Chondrocyte (in vitro differentiated cells): ENCODE data around the gene TNRC6B. TPM values are rescaled to one million over a fixed set of nuclear protein-coding genes. Genes with fewer than 3 reads are reported as not detected.
"Not testable (repeated sequence)": the region's sequence is repeated elsewhere in the genome, so short reads cannot be mapped to it uniquely, and the experiment has no call there.

Experiments used
- DNase-seq: peaks from one replicate; pipeline ENCODE4 v3.0.0; 2021; ENCODE audit warnings: mixed read lengths, low spot score
- H3K27ac Mint-ChIP-seq: one replicate; pipeline ENCODE4 v1.8.0; 2021; ENCODE audit warnings: mild to moderate bottlenecking, moderate library complexity, mixed read lengths; ENCODE audit not compliant: unreplicated experiment
- H3K27me3 Mint-ChIP-seq: 2 replicates; pipeline ENCODE4 v1.8.0; 2021; ENCODE audit warnings: low read depth, mixed read lengths
- H3K36me3 Mint-ChIP-seq: 2 replicates; pipeline ENCODE4 v1.8.0; 2021; ENCODE audit warnings: low read depth, mixed read lengths
- H3K4me1 Mint-ChIP-seq: 2 replicates; pipeline ENCODE4 v1.8.0; 2021; ENCODE audit warnings: low read depth, mild to moderate bottlenecking, mixed read lengths
- H3K4me3 Mint-ChIP-seq: one replicate; pipeline ENCODE4 v1.8.0; 2021; ENCODE audit warnings: mild to moderate bottlenecking, moderate library complexity, mixed read lengths; ENCODE audit not compliant: unreplicated experiment
- H3K9me3 Mint-ChIP-seq: 2 replicates; pipeline ENCODE4 v1.8.0; 2021; ENCODE audit warnings: low read depth, mixed read lengths
- CTCF ChIP-seq: fragments of 200-600 bp; sonication (generic); IDR thresholded peaks from 2 replicates; pipeline ENCODE4 v1.5.0; 2021; ENCODE audit warnings: antibody characterized with exemption, mild to moderate bottlenecking, moderate library complexity
- total RNA-seq: library from RNA; stranded (reverse); gene quantifications from 3 replicates; pipeline ENCODE4 v1.2.1, GENCODE V29; 2021

The TNRC6B gene
- total RNA-seq, 1 donor from 2014 or later = 30.9 TPM

GRCh38 chr22:40153192-40153591, 24.5 kb upstream of the TNRC6B start:
- no peak overlapping the region for H3K4me3 Mint-ChIP-seq
- no peak for DNase-seq
- no peaks in the 10 kb centered on the region for H3K36me3 Mint-ChIP-seq
- H3K27me3 Mint-ChIP-seq = no peaks in the 10 kb centered on the region
- TF ChIP-seq CTCF = no peak
- H3K9me3 Mint-ChIP-seq = no peaks in the 10 kb centered on the region
- no peak overlapping the region for H3K27ac Mint-ChIP-seq
- H3K4me1 Mint-ChIP-seq = peaks cover 22% of the 10 kb centered on the region

- Mint-ChIP-seq H3K36me3 (no peaks in the 10 kb centered on the region), H3K4me3 (no peak overlapping the region), H3K27me3 (no peaks in the 10 kb centered on the region), H3K27ac (no peak overlapping the region), H3K4me1 (peaks cover 26% of the 10 kb centered on the region), H3K9me3 (no peaks in the 10 kb centered on the region)
- TF ChIP-seq CTCF = no peak
- no peak for DNase-seq
Observed at GRCh38 chr22:40153705-40154104, 24.0 kb upstream of the TNRC6B start.

- DNase-seq = no peak
- no peaks in the 10 kb centered on the region for H3K9me3 Mint-ChIP-seq
- H3K4me1 Mint-ChIP-seq = peaks cover 31% of the 10 kb centered on the region
- no peaks in the 10 kb centered on the region for H3K36me3 Mint-ChIP-seq
- no peak overlapping the region for H3K4me3 Mint-ChIP-seq
- no peaks in the 10 kb centered on the region for H3K27me3 Mint-ChIP-seq
- peak overlapping the region; percentile 47 for H3K27ac Mint-ChIP-seq
- TF ChIP-seq CTCF = peak; percentile 59
Observed at GRCh38 chr22:40156001-40156516, 21.7 kb upstream of the TNRC6B start.

GRCh38 chr22:40156682-40157081, 21.0 kb upstream of the TNRC6B start:
- peaks cover 31% of the 10 kb centered on the region for H3K4me1 Mint-ChIP-seq
- DNase-seq, H3K9me3 Mint-ChIP-seq, H3K4me3 Mint-ChIP-seq, H3K36me3 Mint-ChIP-seq, H3K27me3 Mint-ChIP-seq: not testable (repeated sequence)
- H3K27ac Mint-ChIP-seq = peak overlapping the region; percentile 27

- Mint-ChIP-seq H3K4me3 (no peak overlapping the region), H3K4me1 (peaks cover 31% of the 10 kb centered on the region), H3K27ac (no peak overlapping the region), H3K27me3 (no peaks in the 10 kb centered on the region), H3K9me3 (no peaks in the 10 kb centered on the region), H3K36me3 (no peaks in the 10 kb centered on the region)
- TF ChIP-seq CTCF = no peak
- no peak for DNase-seq
Observed at GRCh38 chr22:40157330-40157945, 20.3 kb upstream of the TNRC6B start.

GRCh38 chr22:40161194-40161593, 16.5 kb upstream of the TNRC6B start:
- H3K27me3 Mint-ChIP-seq = no peaks in the 10 kb centered on the region

GRCh38 chr22:40165537-40165936, 12.2 kb upstream of the TNRC6B start:
- not testable (repeated sequence) for H3K27ac Mint-ChIP-seq, H3K4me1 Mint-ChIP-seq, H3K36me3 Mint-ChIP-seq, H3K9me3 Mint-ChIP-seq, H3K4me3 Mint-ChIP-seq, H3K27me3 Mint-ChIP-seq, DNase-seq

More at GRCh38 chr22:40161194-40161593, 16.5 kb upstream of the TNRC6B start:
- TF ChIP-seq CTCF = no peak
- H3K36me3 Mint-ChIP-seq = peaks cover 4% of the 10 kb centered on the region
- H3K4me1 Mint-ChIP-seq = peaks cover 25% of the 10 kb centered on the region
- no peaks in the 10 kb centered on the region for H3K9me3 Mint-ChIP-seq
- no peak overlapping the region for H3K27ac Mint-ChIP-seq
- H3K4me3 Mint-ChIP-seq = no peak overlapping the region
- DNase-seq = no peak
